ENCODE results near the gene ATG10. TPM values are rescaled to one million over a fixed set of nuclear protein-coding genes. Genes with fewer than 3 reads are reported as not detected.

Gene ATG10
- polyA plus RNA-seq, 1 of the 3 experiments (the other 2 are of a cell fraction) = 3.2 TPM

GRCh38 chr5:82068723-82069122, 96.9 kb downstream of the ATG10 start:
- H3K36me3 ChIP-seq (replicated peaks in 1 of 2; ENCODE audit: control insufficient read depth in 1 of 2, insufficient read depth in 2 of 2, low read length in 1 of 2) = no peaks in the 10 kb centered on the region
- DNase-seq = no peak
- no peaks in the 10 kb centered on the region for H4K20me1 ChIP-seq (ENCODE audit: insufficient read depth)
- no peak overlapping the region for H3K27ac ChIP-seq (ENCODE audit: low read depth in 2 of 2, low read length in 1 of 2)
- H3K9ac ChIP-seq = no peak overlapping the region
- no peak overlapping the region for H3K4me3 ChIP-seq (ENCODE audit: low read depth in 2 of 2, low read length in 1 of 2)
- no peak for TF ChIP-seq GABPA (IDR thresholded peaks at IDR 0.05; ENCODE audit: low read depth)
- no peak for TF ChIP-seq RXRA (IDR thresholded peaks at IDR 0.05; ENCODE audit: borderline replicate concordance, low read depth)
- TF ChIP-seq USF1 (IDR thresholded peaks at IDR 0.05; ENCODE audit: borderline replicate concordance, low read depth) = no peak
- TF ChIP-seq SMC3 (IDR thresholded peaks at IDR 0.05; ENCODE audit: low read depth, low read length) = no peak
- no peak for TF ChIP-seq NFIC (IDR thresholded peaks at IDR 0.05; ENCODE audit: borderline replicate concordance)
- TF ChIP-seq SIN3A (IDR thresholded peaks at IDR 0.05; ENCODE audit: borderline replicate concordance, low read depth, low read length) = no peak
- no peak for TF ChIP-seq CTCF (IDR thresholded peaks at IDR 0.05)
- no peak for TF ChIP-seq FOXJ3 (CRISPR knock-in tag; IDR thresholded peaks at IDR 0.05)
- TF ChIP-seq TEAD4 (IDR thresholded peaks at IDR 0.05; ENCODE audit: borderline replicate concordance, insufficient read depth) = no peak
- no peak for TF ChIP-seq FOXM1 (IDR thresholded peaks at IDR 0.05; ENCODE audit: low read depth)
- no peak for TF ChIP-seq RFX5 (IDR thresholded peaks at IDR 0.05; ENCODE audit: low read length)
- TF ChIP-seq RCOR1 (IDR thresholded peaks at IDR 0.05; ENCODE audit: low read length) = no peak
- no peak for TF ChIP-seq IRF3 (IDR thresholded peaks at IDR 0.05; ENCODE audit: low read depth, low read length)
- no peak for TF ChIP-seq MAX (IDR thresholded peaks at IDR 0.05; ENCODE audit: low read depth)
- ChIA-PET POLR2A (no interaction called here), CTCF (no interaction called here)
- H3K9me3 ChIP-seq = no peaks in the 10 kb centered on the region
- H3F3A ChIP-seq (replicated peaks; ENCODE audit: insufficient read depth) = no peaks in the 10 kb centered on the region
- no peak overlapping the region for H3K4me2 ChIP-seq
- 79% methylated on average over 2 of the region's 2 CpGs for whole genome bisulfite sequencing (ENCODE audit: low lambda C conversion rate)
- no peaks in the 10 kb centered on the region for H3K27me3 ChIP-seq (ENCODE audit: insufficient read depth)
- no peaks in the 10 kb centered on the region for H3K79me2 ChIP-seq (ENCODE audit: insufficient read depth)
- H3K9me2 ChIP-seq = no peaks in the 10 kb centered on the region
- no peak overlapping the region for H2AFZ ChIP-seq (ENCODE audit: low read depth)
- no peaks in the 10 kb centered on the region for H3K4me1 ChIP-seq (ENCODE audit: control insufficient read depth in 1 of 2, insufficient read depth in 2 of 2, low read depth in 1 of 2, low read length in 1 of 2)

GRCh38 chr5:82072138-82072537, 100.3 kb downstream of the ATG10 start:
- POLR2A ChIA-PET = no interaction called here
- no peaks in the 10 kb centered on the region for H3K9me3 ChIP-seq
- no peak overlapping the region for H3K27ac ChIP-seq (ENCODE audit: low read depth in 2 of 2, low read length in 1 of 2)
- no peak overlapping the region for H2AFZ ChIP-seq (ENCODE audit: low read depth)
- H3K9ac ChIP-seq = no peak overlapping the region
- H4K20me1 ChIP-seq (ENCODE audit: insufficient read depth) = no peaks in the 10 kb centered on the region
- no peaks in the 10 kb centered on the region for H3K27me3 ChIP-seq (ENCODE audit: insufficient read depth)
- H3K4me2 ChIP-seq = no peak overlapping the region
- H3F3A ChIP-seq (replicated peaks; ENCODE audit: insufficient read depth) = no peaks in the 10 kb centered on the region
- 91% methylated on average over 2 of the region's 2 CpGs for WGBS (ENCODE audit: low lambda C conversion rate)
- no peaks in the 10 kb centered on the region for H3K36me3 ChIP-seq (replicated peaks in 1 of 2; ENCODE audit: control insufficient read depth in 1 of 2, insufficient read depth in 2 of 2, low read length in 1 of 2)
- no peaks in the 10 kb centered on the region for H3K79me2 ChIP-seq (ENCODE audit: insufficient read depth)
- H3K4me3 ChIP-seq (ENCODE audit: low read depth in 2 of 2, low read length in 1 of 2) = no peak overlapping the region
- CTCF ChIA-PET = no interaction called here
- no peaks in the 10 kb centered on the region for H3K9me2 ChIP-seq
- H3K4me1 ChIP-seq (ENCODE audit: control insufficient read depth in 1 of 2, insufficient read depth in 2 of 2, low read depth in 1 of 2, low read length in 1 of 2) = no peaks in the 10 kb centered on the region
- DNase-seq = no peak
- TF ChIP-seq TEAD4 (IDR thresholded peaks at IDR 0.05; ENCODE audit: borderline replicate concordance, insufficient read depth) (no peak), GABPA (IDR thresholded peaks at IDR 0.05; ENCODE audit: low read depth) (no peak), RXRA (IDR thresholded peaks at IDR 0.05; ENCODE audit: borderline replicate concordance, low read depth) (no peak), USF2 (IDR thresholded peaks at IDR 0.05; ENCODE audit: borderline replicate concordance, low read depth, low read length) (no peak), SMC3 (IDR thresholded peaks at IDR 0.05; ENCODE audit: low read depth, low read length) (no peak), FOXJ3 (CRISPR knock-in tag; IDR thresholded peaks at IDR 0.05) (no peak), ZBTB33 (IDR thresholded peaks at IDR 0.05; ENCODE audit: borderline replicate concordance, low read depth) (no peak), USF1 (IDR thresholded peaks at IDR 0.05; ENCODE audit: borderline replicate concordance, low read depth) (no peak), YY1 (IDR thresholded peaks at IDR 0.05; ENCODE audit: low read depth) (no peak), ELF1 (IDR thresholded peaks at IDR 0.05) (no peak), CHD2 (IDR thresholded peaks at IDR 0.05; ENCODE audit: low read length, partially characterized antibody) (no peak)
